HCT116 (cell line): Measurements from ENCODE around the gene KCND3. TPM values are rescaled to one million over a fixed set of nuclear protein-coding genes. Genes with fewer than 3 reads are reported as not detected.

ENCODE experiments used
- ATAC-seq: fragments of 200-7000 bp; cut with Tn5 transposase; 2 replicates; pipeline ENCODE4 v1.9.1; 2020; ENCODE audit warnings: mild to moderate bottlenecking, moderate library complexity
- BruUV-seq: library from RNA; stranded (reverse); fragments of 400-500 nt; replicated peaks from 2 replicates; lab custom pipeline; 2021; lab: Mats Ljungman, UMichigan
- CTCF ChIA-PET: fragments of 300-600 bp; sonication (Branson Sonifier 250); formaldehyde crosslinking; loops from one replicate; lab custom pipeline; 2021; ENCODE audit warnings: antibody characterized with exemption; lab: Charles Lee
- POLR2A ChIA-PET: fragments of 300-600, 350-600 bp; sonication (Branson Sonifier 250); formaldehyde crosslinking; loops from one replicate; lab custom pipeline; 2021; ENCODE audit warnings: antibody characterized with exemption; lab: Charles Lee
- RAD21 ChIA-PET, 2 experiments: fragments of 300-600 bp; sonication (Branson Sonifier 250); formaldehyde crosslinking; loops; one replicate each; lab custom pipeline; 2023; ENCODE audit warnings: low total read pairs in 2 of 2; ENCODE audit not compliant: uncharacterized antibody in 2 of 2, unreplicated experiment in 2 of 2, low non-redundant PET in 1 of 2; lab: Charles Lee
- DNase-seq: peaks from one replicate; pipeline ENCODE4 v3.0.0-alpha.2; 2010; ENCODE audit warnings: low read depth, low spot score
- H2AFZ ChIP-seq: fragments of 200-600 bp; shearing (Covaris generic), sonication (generic); 2 replicates; pipeline ENCODE4 v1.6.1; 2017; ENCODE audit warnings: low read depth, mixed run types, mixed read lengths, antibody characterized with exemption, low read length; ENCODE audit not compliant: poor library complexity, severe bottlenecking
- H3K27ac ChIP-seq: 2 replicates; pipeline ENCODE4 v1.5.1; 2012; ENCODE audit warnings: low read depth, low read length
- H3K27me3 ChIP-seq: fragments of 200-600 bp; sonication (generic); 2 replicates; pipeline ENCODE4 v1.6.1; 2016; ENCODE audit warnings: mixed run types, low read length, mixed read lengths; ENCODE audit not compliant: insufficient read depth
- H3K36me3 ChIP-seq, 2 experiments: fragments of 200-500 bp in 1 of 2; fragments of 200-600 bp in 1 of 2; sonication (Bioruptor generic) in 1 of 2; sonication (generic) in 1 of 2; 2 replicates each; pipeline versions ENCODE4 v1.5.1 to v1.6.1; 2014 to 2016; ENCODE audit warnings: low read length in 2 of 2, inconsistent platforms in 1 of 2, mixed read lengths in 1 of 2, mixed run types in 1 of 2; ENCODE audit not compliant: insufficient read depth in 2 of 2, control insufficient read depth in 1 of 2
- H3K4me1 ChIP-seq, 2 experiments: fragments of 200-600 bp in 1 of 2; sonication (generic) in 1 of 2; 2 replicates each; pipeline versions ENCODE4 v1.5.1 to v1.6.1; 2012 to 2017; ENCODE audit warnings: low read length in 2 of 2, inconsistent platforms in 1 of 2, mild to moderate bottlenecking in 1 of 2, mixed read lengths in 1 of 2, mixed run types in 1 of 2, moderate library complexity in 1 of 2; ENCODE audit not compliant: insufficient read depth in 2 of 2, control insufficient read depth in 1 of 2
- H3K4me2 ChIP-seq: fragments of 200-600 bp; sonication (generic); 2 replicates; pipeline ENCODE4 v1.6.1; 2017; ENCODE audit warnings: mixed run types, low read length, mixed read lengths
- H3K4me3 ChIP-seq, 2 experiments: fragments of 200-600 bp in 1 of 2; sonication (generic) in 1 of 2; replicated peaks in 1 of 2; 2 replicates each; pipeline ENCODE4 v1.5.1; 2011 to 2016; ENCODE audit warnings: low read length in 2 of 2, control low read depth in 1 of 2, low read depth in 1 of 2, mild to moderate bottlenecking in 1 of 2, mixed read lengths in 1 of 2, mixed run types in 1 of 2
- H3K79me2 ChIP-seq: fragments of 200-600 bp; sonication (generic); 2 replicates; pipeline ENCODE4 v1.6.1; 2017; ENCODE audit warnings: mild to moderate bottlenecking, mixed run types, low read length, moderate library complexity, mixed read lengths; ENCODE audit not compliant: insufficient read depth
- H3K9ac ChIP-seq: fragments of 200-600 bp; sonication (generic); 2 replicates; pipeline ENCODE4 v1.6.1; 2016; ENCODE audit warnings: low read length, mixed read lengths
- H3K9me2 ChIP-seq: fragments of 200-600 bp; sonication (generic), shearing (Covaris generic); 2 replicates; pipeline ENCODE4 v1.6.1; 2017; ENCODE audit warnings: mixed run types, mild to moderate bottlenecking, moderate library complexity; ENCODE audit not compliant: insufficient read depth
- H3K9me3 ChIP-seq, 2 experiments: fragments of 200-500 bp in 1 of 2; fragments of 200-600 bp in 1 of 2; sonication (Bioruptor generic) in 1 of 2; sonication (generic) in 1 of 2; 2 replicates each; pipeline ENCODE4 v1.6.1; 2014 to 2017; ENCODE audit warnings: low read length in 2 of 2, mixed read lengths in 2 of 2, inconsistent platforms in 1 of 2, low read depth in 1 of 2, mild to moderate bottlenecking in 1 of 2, mixed run types in 1 of 2, moderate library complexity in 1 of 2; ENCODE audit not compliant: control insufficient read depth in 1 of 2, insufficient read depth in 1 of 2
- H4K20me1 ChIP-seq: fragments of 200-600 bp; sonication (generic), shearing (Covaris generic); 2 replicates; pipeline ENCODE4 v1.6.1; 2017; ENCODE audit warnings: mixed run types, mild to moderate bottlenecking, moderate library complexity; ENCODE audit not compliant: insufficient read depth
- ATF3 ChIP-seq: IDR thresholded peaks from 2 replicates; pipeline ENCODE4 v1.6.1; 2012
- CBX3 ChIP-seq: IDR thresholded peaks from 2 replicates; pipeline ENCODE4 v1.6.1; 2012; ENCODE audit warnings: low read depth
- CTCF ChIP-seq, 3 experiments: fragments of 200-600 bp in 1 of 3; sonication (generic) in 1 of 3; IDR thresholded peaks in 2 of 3; conservative IDR thresholded peaks in 1 of 3; 2 replicates each; pipeline ENCODE4 v1.5.1; 2012 to 2017; ENCODE audit warnings: low read depth in 2 of 3, low read length in 2 of 3, antibody characterized with exemption in 1 of 3, borderline replicate concordance in 1 of 3, control low read depth in 1 of 3, mild to moderate bottlenecking in 1 of 3, mixed read lengths in 1 of 3, mixed run types in 1 of 3, moderate library complexity in 1 of 3; ENCODE audit not compliant: insufficient read depth in 1 of 3
- EGR1 ChIP-seq: IDR thresholded peaks from 2 replicates; pipeline ENCODE4 v1.6.1; 2012; ENCODE audit warnings: low read depth
- ELF1 ChIP-seq: IDR thresholded peaks from 2 replicates; pipeline ENCODE4 v1.6.1; 2012; ENCODE audit warnings: low read depth, borderline replicate concordance
- EZH2 ChIP-seq: fragments of 200-600 bp; sonication (generic); IDR thresholded peaks from 2 replicates; pipeline ENCODE4 v1.6.1; 2017; ENCODE audit warnings: antibody characterized with exemption, mixed run types
- EZH2phosphoT487 ChIP-seq: fragments of 200-600 bp; IDR thresholded peaks from 2 replicates; pipeline ENCODE4 v1.6.1; 2018; ENCODE audit warnings: antibody characterized with exemption, borderline replicate concordance
- FOSL1 ChIP-seq: IDR thresholded peaks from 2 replicates; pipeline ENCODE4 v1.6.1; 2012; ENCODE audit warnings: low read depth
- JUND ChIP-seq: IDR thresholded peaks from 2 replicates; pipeline ENCODE4 v1.6.1; 2012
- POLR2AphosphoS5 ChIP-seq: IDR thresholded peaks from 2 replicates; pipeline ENCODE4 v1.6.1; 2011; ENCODE audit warnings: mild to moderate bottlenecking, low read depth, low read length, moderate library complexity
- RAD21 ChIP-seq: IDR thresholded peaks from 2 replicates; pipeline ENCODE4 v1.6.1; 2012; ENCODE audit warnings: low read depth, mild to moderate bottlenecking
- SIN3A ChIP-seq: IDR thresholded peaks from 2 replicates; pipeline ENCODE4 v1.6.1; 2012; ENCODE audit warnings: low read depth
- SP1 ChIP-seq: IDR thresholded peaks from 2 replicates; pipeline ENCODE4 v1.6.1; 2012; ENCODE audit warnings: low read depth
- SRF ChIP-seq: IDR thresholded peaks from 2 replicates; pipeline ENCODE4 v1.6.1; 2012; ENCODE audit warnings: low read depth
- TCF7L2 ChIP-seq: IDR thresholded peaks from 2 replicates; pipeline ENCODE4 v1.7.0; 2011; ENCODE audit warnings: borderline replicate concordance, inconsistent platforms; ENCODE audit not compliant: insufficient read depth, insufficient read length; ENCODE audit errors: extremely low read depth
- ZFX ChIP-seq: fragments of 450-650 bp; IDR thresholded peaks from 2 replicates; pipeline ENCODE4 v1.6.1; 2017
- ZNF274 ChIP-seq: fragments of 200-500 bp; sonication (Bioruptor generic); IDR thresholded peaks from 2 replicates; pipeline ENCODE4 v1.6.1; 2014; ENCODE audit warnings: mild to moderate bottlenecking, low read depth, low read length, inconsistent platforms
- intact Hi-C: fragments of 100-400 bp; cut with micrococcal nuclease; formaldehyde crosslinking; loops from 2 replicates; pipeline ENCODE4 v1.10.0; 2022
- total RNA-seq: library from RNA; stranded (reverse); gene quantifications from one replicate; pipeline ENCODE4 v1.2.1, GENCODE V29; 2021; ENCODE audit not compliant: unreplicated experiment

KCND3 gene
- total RNA-seq, 1 experiment from 2014 or later, result 0.44 TPM

- TF ChIP-seq CTCF (IDR thresholded peaks at IDR 0.05 in 2 of 3, conservative IDR thresholded peaks at IDR 0.05 in 1 of 3; ENCODE audit: borderline replicate concordance in 1 of 3, insufficient read depth in 1 of 3, low read depth in 2 of 3, low read length in 2 of 3) (no peak), JUND (no peak), TCF7L2 (no peak)
- TF ChIP-seq, all 23 proteins: peak for 0
These were observed 17.7 kb upstream of the KCND3 start (continued) for GRCh38 chr1:112007169-112007568.

- ATAC-seq, result no peak
- Histone ChIP-seq H3K27me3 (peaks cover 66% of the 10 kb centered on the region), H3K4me2 (no peak overlapping the region)
These were observed 17.1 kb upstream of the KCND3 start for GRCh38 chr1:112006416-112007025.

More at GRCh38 chr1:112006416-112007025, 17.1 kb upstream of the KCND3 start:
- Histone ChIP-seq H3K79me2 (no peaks in the 10 kb centered on the region), H3K27ac (no peak overlapping the region), H3K9ac (no peak overlapping the region), H3K36me3 (no peaks in the 10 kb centered on the region), H3K4me1 (no peaks in the 10 kb centered on the region), H4K20me1 (no peaks in the 10 kb centered on the region), H3K4me3 (no peak overlapping the region), H3K9me3 (no peaks in the 10 kb centered on the region), H2AFZ (no peak overlapping the region), H3K9me2 (no peaks in the 10 kb centered on the region)
- TF ChIP-seq ATF3, result no peak
- no peak for TF ChIP-seq TCF7L2
- TF ChIP-seq POLR2AphosphoS5, result no peak
- no peak for TF ChIP-seq SP1
- TF ChIP-seq CBX3, result no peak
- TF ChIP-seq EZH2, result no peak
- no peak for TF ChIP-seq FOSL1
- no peak for TF ChIP-seq RAD21
- TF ChIP-seq EZH2phosphoT487, result no peak
- no peak for TF ChIP-seq ZNF274
- TF ChIP-seq EGR1, result no peak
- TF ChIP-seq ELF1, result no peak
- no peak for TF ChIP-seq CTCF (IDR thresholded peaks at IDR 0.05 in 2 of 3, conservative IDR thresholded peaks at IDR 0.05 in 1 of 3; ENCODE audit: borderline replicate concordance in 1 of 3, insufficient read depth in 1 of 3, low read depth in 2 of 3, low read length in 2 of 3)
- no peak for TF ChIP-seq SIN3A
- TF ChIP-seq ZFX, result no peak
- TF ChIP-seq SRF, result no peak
- no TSS peak for BruUV-seq
- intact Hi-C loops, result no loop called here
- RAD21 ChIA-PET, result no interaction called here
- CTCF ChIA-PET, result no interaction called here
- DNase-seq, result no peak
- POLR2A ChIA-PET, result no interaction called here
